Common myeloid progenitor, CD34-positive (primary cell): ENCODE results near the gene MROH7.

Source experiments
- CTCF ChIA-PET: fragments of 350-600 bp; sonication (Branson Sonifier 250); formaldehyde crosslinking; loops from one replicate; lab custom pipeline; 2021; ENCODE audit warnings: antibody characterized with exemption; lab: Charles Lee
- POLR2A ChIA-PET: fragments of 350-600 bp; sonication (Branson Sonifier 250); formaldehyde crosslinking; loops from one replicate; lab custom pipeline; 2021; ENCODE audit warnings: antibody characterized with exemption; lab: Charles Lee
- DNase-seq, 3 donors: peaks; one replicate each; pipeline versions ENCODE4 v3.0.0 to v3.0.0-alpha.2; 2013
- H3K27ac ChIP-seq, 2 experiments: 1 replicate in 1 of 2; 2 replicates in 1 of 2; pipeline ENCODE4 v1.7.0; 2013; ENCODE audit warnings: inconsistent platforms in 2 of 2, low read length in 2 of 2, mild to moderate bottlenecking in 2 of 2, low read depth in 1 of 2, moderate library complexity in 1 of 2; ENCODE audit not compliant: severe bottlenecking in 2 of 2, insufficient read depth in 1 of 2, poor library complexity in 1 of 2
- H3K27me3 ChIP-seq, 5 experiments: replicated peaks in 2 of 5; 1 replicate in 3 of 5; 2 replicates in 2 of 5; pipeline versions ENCODE4 v1.6.1 to v1.7.0; 2013; ENCODE audit warnings: low read length in 4 of 5, mild to moderate bottlenecking in 2 of 5, moderate library complexity in 2 of 5, inconsistent platforms in 1 of 5; ENCODE audit not compliant: insufficient read depth in 5 of 5, control insufficient read depth in 4 of 5
- H3K36me3 ChIP-seq, 4 experiments: 1 replicate in 2 of 4; 2 replicates in 2 of 4; pipeline versions ENCODE4 v1.6.1 to v1.7.0; 2013; ENCODE audit warnings: low read length in 3 of 4, control low read depth in 1 of 4, mild to moderate bottlenecking in 1 of 4; ENCODE audit not compliant: control insufficient read depth in 4 of 4, insufficient read depth in 4 of 4
- H3K4me1 ChIP-seq, 4 experiments: 1 replicate in 3 of 4; 2 replicates in 1 of 4; pipeline versions ENCODE4 v1.6.1 to v1.7.1; 2013; ENCODE audit warnings: low read length in 3 of 4, mild to moderate bottlenecking in 3 of 4, control low read depth in 1 of 4, inconsistent platforms in 1 of 4, moderate library complexity in 1 of 4; ENCODE audit not compliant: control insufficient read depth in 4 of 4, insufficient read depth in 4 of 4; ENCODE audit errors: control extremely low read depth in 1 of 4
- H3K4me3 ChIP-seq, 7 experiments: 1 replicate in 4 of 7; 2 replicates in 3 of 7; pipeline versions ENCODE4 v1.5.1 to v1.7.0; 2013; ENCODE audit warnings: mild to moderate bottlenecking in 7 of 7, low read length in 6 of 7, moderate library complexity in 6 of 7, inconsistent platforms in 2 of 7, low read depth in 2 of 7, control low read depth in 1 of 7; ENCODE audit not compliant: insufficient read depth in 4 of 7, control insufficient read depth in 1 of 7; ENCODE audit errors: extremely low read depth in 1 of 7
- H3K9me3 ChIP-seq, 5 experiments: 1 replicate in 4 of 5; 2 replicates in 1 of 5; pipeline versions ENCODE4 v1.6.1 to v1.7.1; 2013; ENCODE audit warnings: low read length in 4 of 5, mild to moderate bottlenecking in 2 of 5, inconsistent platforms in 1 of 5, low read depth in 1 of 5, moderate library complexity in 1 of 5; ENCODE audit not compliant: control insufficient read depth in 4 of 5, insufficient read depth in 2 of 5; ENCODE audit errors: control extremely low read depth in 1 of 5
- WGBS: methylation state at CpG from one replicate; pipeline ENCODE4 v1.1.5; 2013; ENCODE audit not compliant: insufficient coverage; 5-methylcytosine and 5-hydroxymethylcytosine counted together

Gene MROH7

DNA sequence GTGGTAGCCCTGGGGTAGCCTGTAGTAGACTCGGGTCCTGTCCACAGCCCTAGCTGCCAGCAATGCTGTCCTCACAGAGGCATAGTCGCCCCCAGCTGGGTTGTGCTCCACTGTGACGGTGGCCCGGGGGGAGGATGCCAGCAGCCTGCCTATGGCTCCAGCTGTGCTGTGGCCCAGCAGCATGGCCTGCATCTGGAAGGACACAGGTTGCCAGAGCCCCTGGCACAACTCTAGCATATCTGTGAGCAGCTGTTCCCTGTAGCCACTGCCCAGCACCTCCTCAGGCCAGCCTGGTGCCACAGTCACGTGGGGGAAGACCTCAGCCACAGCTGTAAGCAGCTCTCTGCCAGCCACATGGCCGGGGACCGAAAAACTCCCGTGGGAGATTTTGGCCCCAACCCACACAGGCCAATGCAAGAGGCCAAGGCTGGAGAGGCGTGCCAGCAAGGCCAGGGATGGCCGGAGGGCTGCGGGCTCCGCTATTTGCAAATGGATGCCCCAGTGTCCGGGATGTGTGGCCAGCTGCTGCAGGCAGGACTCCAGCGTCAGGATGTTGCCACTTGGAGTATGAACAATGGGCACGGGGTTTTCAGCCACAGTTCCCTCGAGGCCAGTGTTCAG is 32.2 kb upstream of the MROH7 start:
- Histone ChIP-seq H3K27me3 (no peaks in the 10 kb centered on the region), H3K27ac (no peak overlapping the region), H3K4me1 (peaks cover 0 to 35% (median 15%) of the 10 kb centered on the region in 4 experiments), H3K36me3 (peaks cover 0 to 27% (median 10%) of the 10 kb centered on the region in 4 experiments), H3K4me3 (no peak overlapping the region), H3K9me3 (no peaks in the 10 kb centered on the region)
- 92% methylated on average over 12 of the region's 16 CpGs for WGBS
- DNase-seq, result no peak
- POLR2A ChIA-PET, result no interaction called here
- CTCF ChIA-PET, result interaction anchor here (1.3 kb wide), 1 partner anchor 62 kb away, joined by 3 read pairs; no protein-coding TSS in a partner anchor

DNA sequence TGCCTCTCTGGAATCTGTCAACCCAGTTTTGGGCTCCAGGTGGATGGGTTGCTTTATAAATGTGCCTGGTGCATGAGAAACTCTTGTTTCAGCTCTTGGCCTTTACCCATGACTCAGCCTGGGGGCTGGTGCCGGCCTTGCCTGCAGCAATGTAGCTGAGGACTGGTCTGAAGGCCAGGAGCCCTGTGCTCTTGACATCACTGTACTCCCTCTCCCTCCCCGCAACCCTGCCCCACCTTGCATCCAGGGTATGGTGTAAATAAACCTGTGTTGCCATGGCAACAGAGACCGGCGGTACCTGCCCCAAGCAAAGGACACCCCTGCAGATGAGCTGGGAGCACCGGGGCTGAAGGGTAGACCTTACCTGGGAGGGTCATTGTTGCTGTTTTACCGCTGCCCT is 31.5 kb upstream of the MROH7 start:
- CTCF ChIA-PET, result interaction anchor here (1.3 kb wide), 1 partner anchor 63 kb away, joined by 3 read pairs; no protein-coding TSS in a partner anchor
- Histone ChIP-seq H3K4me3 (no peak overlapping the region), H3K4me1 (peaks cover 0 to 31% (median 9%) of the 10 kb centered on the region in 4 experiments), H3K36me3 (peaks cover 0 to 27% (median 10%) of the 10 kb centered on the region in 4 experiments), H3K27me3 (no peaks in the 10 kb centered on the region), H3K27ac (no peak overlapping the region), H3K9me3 (no peaks in the 10 kb centered on the region)
- POLR2A ChIA-PET, result no interaction called here
- DNase-seq, result no peak
- WGBS, result 94% methylated on average over 6 of the region's 6 CpGs

GRCh38 chr1:54610601-54611580 is 30.7 kb upstream of the MROH7 start:
- Histone ChIP-seq H3K27me3 (no peaks in the 10 kb centered on the region), H3K36me3 (peaks cover 0 to 24% (median 10%) of the 10 kb centered on the region in 4 experiments), H3K27ac (no peak overlapping the region), H3K4me1 (peaks cover 0 to 23% (median 4%) of the 10 kb centered on the region in 4 experiments), H3K9me3 (no peaks in the 10 kb centered on the region), H3K4me3 (no peak overlapping the region)
- WGBS, result 96% methylated on average over 7 of the region's 18 CpGs
- no peak for DNase-seq
- POLR2A ChIA-PET, result interaction anchor here (0.5 kb wide), 1 partner anchor 9 kb away, joined by 4 read pairs; no protein-coding TSS in a partner anchor
- CTCF ChIA-PET, result interaction anchor here (0.6 kb wide), 1 partner anchor 295 kb away, joined by 3 read pairs; no protein-coding TSS in a partner anchor

DNA sequence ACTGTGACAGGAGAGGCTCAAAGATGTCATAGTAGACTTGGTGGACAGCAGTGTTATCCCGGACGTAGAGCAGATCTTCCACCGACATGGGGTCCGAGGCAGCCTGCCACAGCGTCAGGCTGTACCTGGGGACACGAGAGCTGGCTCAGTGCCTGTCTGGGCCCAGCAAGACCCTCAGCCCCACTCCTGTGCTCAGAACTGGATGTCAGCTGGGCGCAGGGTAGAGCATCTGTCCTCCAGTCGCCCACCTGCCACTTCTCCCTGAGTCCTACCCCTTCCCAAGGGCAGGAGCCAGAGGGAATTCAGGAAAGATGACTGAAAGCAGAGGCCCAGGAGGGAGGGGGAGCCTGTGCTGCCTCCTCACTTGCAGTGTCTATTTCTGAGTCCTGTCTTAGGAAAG is 30.0 kb upstream of the MROH7 start:
- Histone ChIP-seq H3K27me3 (no peaks in the 10 kb centered on the region), H3K9me3 (no peaks in the 10 kb centered on the region), H3K4me3 (no peak overlapping the region), H3K4me1 (peaks cover 0 to 15% (median under 1%) of the 10 kb centered on the region in 4 experiments), H3K36me3 (peaks cover 0 to 23% (median 9%) of the 10 kb centered on the region in 4 experiments), H3K27ac (no peak overlapping the region)
- POLR2A ChIA-PET, result no interaction called here
- CTCF ChIA-PET, result no interaction called here
- 99% methylated on average over 6 of the region's 8 CpGs for WGBS
- no peak for DNase-seq

DNA sequence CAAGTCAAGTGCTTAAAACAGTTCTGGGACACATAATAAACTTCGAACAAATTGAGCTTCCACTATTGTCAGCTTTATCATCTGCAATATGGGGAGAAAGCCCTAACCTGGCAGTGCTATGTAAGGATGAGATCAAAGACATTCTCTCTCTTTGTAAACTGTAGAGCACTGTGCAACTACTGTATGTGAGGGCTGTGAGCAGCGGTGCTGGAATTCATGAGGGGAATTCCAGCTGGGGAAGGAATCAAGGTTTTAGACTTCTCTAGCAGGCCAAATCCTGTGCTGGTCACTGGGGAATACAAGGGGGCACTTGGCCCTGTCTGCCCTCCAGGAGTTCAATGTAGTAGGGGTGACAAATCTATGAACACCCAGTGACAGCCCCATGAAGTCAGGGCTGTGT is 27.6 kb upstream of the MROH7 start:
- ChIA-PET POLR2A (no interaction called here), CTCF (no interaction called here)
- Histone ChIP-seq H3K4me3 (no peak overlapping the region), H3K27ac (no peak overlapping the region), H3K4me1 (peaks cover 0 to 11% (median 0%) of the 10 kb centered on the region in 4 experiments), H3K9me3 (no peaks in the 10 kb centered on the region), H3K27me3 (no peaks in the 10 kb centered on the region), H3K36me3 (peaks cover 0 to 5% (median 2%) of the 10 kb centered on the region in 4 experiments)
- 100% methylated on average over 1 of the region's 2 CpGs for WGBS
- DNase-seq, result no peak

- DNase-seq, result no peak
- H3K36me3 ChIP-seq, result peaks cover 0 to 3% (median 0%) of the 10 kb centered on the region in 4 experiments
- peaks cover 0 to 11% (median 0%) of the 10 kb centered on the region in 4 experiments for H3K4me1 ChIP-seq
- 88% methylated on average over 8 of the region's 8 CpGs for WGBS
- H3K27me3 ChIP-seq, result no peaks in the 10 kb centered on the region
- no peaks in the 10 kb centered on the region for H3K9me3 ChIP-seq
- no peak overlapping the region for H3K27ac ChIP-seq
- no peak overlapping the region for H3K4me3 ChIP-seq
- ChIA-PET POLR2A (no interaction called here), CTCF (no interaction called here)
Measured at GRCh38 chr1:54614563-54614962, 27.0 kb upstream of the MROH7 start.
